Right lobe of liver (tissue), 4 donors: Measurements from ENCODE around the gene COL4A1.

Experiments
- POLR2A ChIP-seq: fragments of 450-650 bp; IDR thresholded peaks from one replicate; pipeline ENCODE4 v1.6.1; 2017; ENCODE audit warnings: antibody characterized with exemption, mild to moderate bottlenecking
- TF ChIP-seq, protein P1 (sequence below), 4 donors: fragments of 200-600 bp in 3 of 4; fragments of 450-650 bp in 1 of 4; IDR thresholded peaks; one replicate each; pipeline versions ENCODE4 v1.5.1 to v1.8.0; 2016 to 2022; ENCODE audit warnings: antibody characterized with exemption in 4 of 4, mild to moderate bottlenecking in 2 of 4
- donor health status: DM: no; HTN: no; CAD: no.
- donor health status: DM: no; HTN: no; CAD: no.
- donor health status: DM: no; HTN: yes; CAD: no.

DNA sequence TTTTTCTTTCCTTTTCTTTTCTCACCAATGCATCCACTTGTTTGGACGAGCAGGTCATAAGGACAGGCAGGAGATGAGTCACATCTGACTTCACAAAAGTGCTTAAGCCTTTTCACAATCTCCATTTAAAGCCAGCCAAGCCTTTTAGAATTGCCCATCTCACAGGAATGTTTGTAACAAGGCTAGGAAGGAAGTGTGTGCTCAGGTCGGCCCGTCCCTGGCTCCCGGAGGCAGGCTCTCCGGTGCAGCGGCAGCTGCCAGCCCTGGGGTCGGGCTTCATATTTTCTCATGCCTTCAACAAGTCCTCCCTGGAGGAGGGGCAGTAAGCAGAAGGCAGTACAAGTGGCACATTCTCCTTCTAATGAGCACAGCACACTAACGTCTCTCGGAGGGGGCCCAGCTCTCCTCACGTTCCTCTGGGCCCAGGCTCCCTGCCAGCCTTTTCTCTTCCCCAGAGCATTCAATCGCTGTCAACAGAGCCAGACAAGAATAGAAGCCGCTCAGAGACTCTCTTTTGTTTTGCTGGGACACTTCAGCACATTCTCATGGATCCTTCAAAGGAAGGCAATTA, 180.5 kb downstream of the COL4A1 start:
- no peak for TF ChIP-seq POLR2A
- TF ChIP-seq, protein P1, sequence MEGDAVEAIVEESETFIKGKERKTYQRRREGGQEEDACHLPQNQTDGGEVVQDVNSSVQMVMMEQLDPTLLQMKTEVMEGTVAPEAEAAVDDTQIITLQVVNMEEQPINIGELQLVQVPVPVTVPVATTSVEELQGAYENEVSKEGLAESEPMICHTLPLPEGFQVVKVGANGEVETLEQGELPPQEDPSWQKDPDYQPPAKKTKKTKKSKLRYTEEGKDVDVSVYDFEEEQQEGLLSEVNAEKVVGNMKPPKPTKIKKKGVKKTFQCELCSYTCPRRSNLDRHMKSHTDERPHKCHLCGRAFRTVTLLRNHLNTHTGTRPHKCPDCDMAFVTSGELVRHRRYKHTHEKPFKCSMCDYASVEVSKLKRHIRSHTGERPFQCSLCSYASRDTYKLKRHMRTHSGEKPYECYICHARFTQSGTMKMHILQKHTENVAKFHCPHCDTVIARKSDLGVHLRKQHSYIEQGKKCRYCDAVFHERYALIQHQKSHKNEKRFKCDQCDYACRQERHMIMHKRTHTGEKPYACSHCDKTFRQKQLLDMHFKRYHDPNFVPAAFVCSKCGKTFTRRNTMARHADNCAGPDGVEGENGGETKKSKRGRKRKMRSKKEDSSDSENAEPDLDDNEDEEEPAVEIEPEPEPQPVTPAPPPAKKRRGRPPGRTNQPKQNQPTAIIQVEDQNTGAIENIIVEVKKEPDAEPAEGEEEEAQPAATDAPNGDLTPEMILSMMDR (IDR thresholded peaks at IDR 0.05): no peak
